GM21390 (cell line): ENCODE data around the gene MRPS31.

Experiments used
- ATAC-seq: cut with Tn5 transposase; IDR thresholded peaks from one replicate; pipeline ENCODE4 v1.9.1; 2021; ENCODE audit not compliant: unreplicated experiment

The MRPS31 gene

GRCh38 chr13:40770934-40771618 is at the start of gene MRPS31:
Gene MRPS31, minus strand, starts transcription at chr13:40771190. Its CDS starts 54 bp downstream, at chr13:40771136.
- peak; percentile 96 for ATAC-seq

GRCh38 chr13:40819797-40820315 is 48.9 kb upstream of the MRPS31 start:
- no peak for ATAC-seq

GRCh38 chr13:40818926-40819325 is 47.9 kb upstream of the MRPS31 start:
- ATAC-seq: no peak

GRCh38 chr13:40814803-40815202 is 43.8 kb upstream of the MRPS31 start:
- no peak for ATAC-seq

GRCh38 chr13:40813667-40814454 is 42.9 kb upstream of the MRPS31 start:
- ATAC-seq: no peak

GRCh38 chr13:40812724-40813445 is 41.9 kb upstream of the MRPS31 start:
- ATAC-seq: no peak

GRCh38 chr13:40812102-40812501 is 41.1 kb upstream of the MRPS31 start:
- no peak for ATAC-seq

GRCh38 chr13:40809471-40809870 is 38.5 kb upstream of the MRPS31 start:
- ATAC-seq: no peak

GRCh38 chr13:40806241-40806640 is 35.3 kb upstream of the MRPS31 start:
- ATAC-seq: no peak

GRCh38 chr13:40803316-40803715 is 32.3 kb upstream of the MRPS31 start:
- no peak for ATAC-seq

- no peak for ATAC-seq
Observed at GRCh38 chr13:40801255-40802217, 30.5 kb upstream of the MRPS31 start.

- no peak for ATAC-seq
Observed at GRCh38 chr13:40800559-40800958, 29.6 kb upstream of the MRPS31 start.

- no peak for ATAC-seq
Observed at GRCh38 chr13:40799508-40799907, 28.5 kb upstream of the MRPS31 start.

- ATAC-seq: no peak
Observed at GRCh38 chr13:40798380-40798779, 27.4 kb upstream of the MRPS31 start.

GRCh38 chr13:40796649-40797048 is 25.7 kb upstream of the MRPS31 start:
- ATAC-seq: no peak

GRCh38 chr13:40794414-40795368 is 23.7 kb upstream of the MRPS31 start:
- no peak for ATAC-seq

GRCh38 chr13:40793339-40793738 is 22.3 kb upstream of the MRPS31 start:
- no peak for ATAC-seq

- no peak for ATAC-seq
Observed at GRCh38 chr13:40792284-40793051, 21.5 kb upstream of the MRPS31 start.
